Activated naive CD4-positive, alpha-beta T cell treated with anti-CD3 and anti-CD28 coated beads for 36 hours (primary cell): ENCODE results near the gene SAMD15. TPM values are rescaled to one million over a fixed set of nuclear protein-coding genes. Genes with fewer than 3 reads are reported as not detected.
"Not testable (repeated sequence)": the region's sequence is repeated elsewhere in the genome, so short reads cannot be mapped to it uniquely, and the experiment has no call there.

Experiments
- CTCF ChIA-PET: fragments of 350-600 bp; sonication (Branson Sonifier 250); formaldehyde crosslinking; loops from one replicate; lab custom pipeline; 2021; ENCODE audit warnings: antibody characterized with exemption; lab: Charles Lee
- DNase-seq: peaks from one replicate; pipeline ENCODE4 v3.0.0-alpha.2; 2020
- H3K27ac Mint-ChIP-seq: one replicate; pipeline ENCODE4 v1.8.0; 2021; ENCODE audit warnings: mild to moderate bottlenecking, mixed read lengths
- H3K27me3 Mint-ChIP-seq: one replicate; pipeline ENCODE4 v1.8.0; 2021; ENCODE audit warnings: low read depth, mixed read lengths
- H3K36me3 Mint-ChIP-seq: one replicate; pipeline ENCODE4 v1.8.0; 2021; ENCODE audit warnings: low read depth, mixed read lengths
- H3K4me1 Mint-ChIP-seq: one replicate; pipeline ENCODE4 v1.8.0; 2021; ENCODE audit warnings: low read depth, mixed read lengths
- H3K4me3 Mint-ChIP-seq: one replicate; pipeline ENCODE4 v1.8.0; 2021; ENCODE audit warnings: mild to moderate bottlenecking, moderate library complexity, mixed read lengths
- H3K9me3 Mint-ChIP-seq: one replicate; pipeline ENCODE4 v1.8.0; 2021; ENCODE audit warnings: mixed read lengths
- intact Hi-C: fragments of 100-400 bp; cut with micrococcal nuclease; formaldehyde crosslinking; loops from one replicate; pipeline ENCODE4 v1.15.1; 2023
- total RNA-seq, 2 experiments: library from RNA; stranded (reverse); gene quantifications; one replicate each; pipeline ENCODE4 v1.2.3, GENCODE V29; 2021

SAMD15 gene
- under 1 TPM in 1 of 2 experiments, not detected in 1; 0.10 TPM for total RNA-seq

- peak within 1 kb of the TSS; percentile 80 for H3K27ac Mint-ChIP-seq
- no peaks in the 10 kb centered on the region for H3K27me3 Mint-ChIP-seq
- intact Hi-C loops: loop anchor here (1.0 to 5.0 kb wide), 8 partner anchors 56 to 1225 kb away; partner anchors contain the start of genes ADCK1, CIPC, GPATCH2L and GSTZ1
- peaks cover 11% of the 10 kb centered on the region for H3K36me3 Mint-ChIP-seq
- H3K9me3 Mint-ChIP-seq: peaks cover 2% of the 10 kb centered on the region
- H3K4me1 Mint-ChIP-seq: peaks cover 38% of the 10 kb centered on the region
- peak; percentile 84 for DNase-seq
- peak within 1 kb of the TSS; percentile 90 for H3K4me3 Mint-ChIP-seq
- CTCF ChIA-PET: interaction anchor here (0.9 to 1.0 kb wide), 3 partner anchors 18 to 329 kb away, joined by 3 to 4 read pairs (median 3); no protein-coding TSS in a partner anchor
These were observed at the start of gene SAMD15, which contains the start of gene TMED8 for GRCh38 chr14:77376771-77377501. Gene SAMD15, plus strand, starts transcription at chr14:77377379. Its CDS starts 40 bp downstream, at chr14:77377419. Gene TMED8, minus strand, starts transcription at chr14:77377094. Its CDS starts 41 bp downstream, at chr14:77377053.

- intact Hi-C loops: no loop called here
- CTCF ChIA-PET: interaction anchor here (0.8 to 1.4 kb wide), 4 partner anchors 10 to 178 kb away, joined by 3 to 5 read pairs (median 4); partner anchors contain the start of genes GSTZ1 and POMT2
- Mint-ChIP-seq H3K27me3 (no peaks in the 10 kb centered on the region), H3K27ac (no peak overlapping the region), H3K4me1 (no peaks in the 10 kb centered on the region), H3K9me3 (no peaks in the 10 kb centered on the region), H3K36me3 (no peaks in the 10 kb centered on the region), H3K4me3 (no peak overlapping the region)
- DNase-seq: no peak
These were observed 47.3 kb upstream of the SAMD15 start for GRCh38 chr14:77329872-77330271.

- no peak for DNase-seq
- H3K36me3 Mint-ChIP-seq: peaks cover 5% of the 10 kb centered on the region
- H3K9me3 Mint-ChIP-seq: no peaks in the 10 kb centered on the region
- no peak overlapping the region for H3K27ac Mint-ChIP-seq
- CTCF ChIA-PET: no interaction called here
- intact Hi-C loops: no loop called here
- H3K27me3 Mint-ChIP-seq: no peaks in the 10 kb centered on the region
- H3K4me1 Mint-ChIP-seq: no peaks in the 10 kb centered on the region
- H3K4me3 Mint-ChIP-seq: no peak overlapping the region
These were observed 41.6 kb upstream of the SAMD15 start for GRCh38 chr14:77335576-77335975.

- H3K27me3 Mint-ChIP-seq, intact Hi-C loops, DNase-seq: not testable (repeated sequence)
These were observed 39.9 kb upstream of the SAMD15 start for GRCh38 chr14:77337255-77337654.

GRCh38 chr14:77337880-77338279 is 39.3 kb upstream of the SAMD15 start:
- Mint-ChIP-seq H3K4me3 (no peak overlapping the region), H3K9me3 (no peaks in the 10 kb centered on the region), H3K36me3 (peaks cover 5% of the 10 kb centered on the region), H3K4me1 (no peaks in the 10 kb centered on the region), H3K27ac (no peak overlapping the region), H3K27me3 (no peaks in the 10 kb centered on the region)
- no peak for DNase-seq
- intact Hi-C loops: no loop called here
- CTCF ChIA-PET: no interaction called here

More at GRCh38 chr14:77337255-77337654, 39.9 kb upstream of the SAMD15 start:
- CTCF ChIA-PET, H3K27ac Mint-ChIP-seq, H3K4me1 Mint-ChIP-seq, H3K9me3 Mint-ChIP-seq, H3K36me3 Mint-ChIP-seq, H3K4me3 Mint-ChIP-seq: not testable (repeated sequence)

GRCh38 chr14:77338302-77338701 is 38.9 kb upstream of the SAMD15 start:
- Mint-ChIP-seq H3K27me3 (no peaks in the 10 kb centered on the region), H3K4me1 (no peaks in the 10 kb centered on the region), H3K36me3 (peaks cover 6% of the 10 kb centered on the region), H3K4me3 (no peak overlapping the region), H3K27ac (no peak overlapping the region), H3K9me3 (no peaks in the 10 kb centered on the region)
- CTCF ChIA-PET: no interaction called here
- intact Hi-C loops: no loop called here
- DNase-seq: no peak

DNA sequence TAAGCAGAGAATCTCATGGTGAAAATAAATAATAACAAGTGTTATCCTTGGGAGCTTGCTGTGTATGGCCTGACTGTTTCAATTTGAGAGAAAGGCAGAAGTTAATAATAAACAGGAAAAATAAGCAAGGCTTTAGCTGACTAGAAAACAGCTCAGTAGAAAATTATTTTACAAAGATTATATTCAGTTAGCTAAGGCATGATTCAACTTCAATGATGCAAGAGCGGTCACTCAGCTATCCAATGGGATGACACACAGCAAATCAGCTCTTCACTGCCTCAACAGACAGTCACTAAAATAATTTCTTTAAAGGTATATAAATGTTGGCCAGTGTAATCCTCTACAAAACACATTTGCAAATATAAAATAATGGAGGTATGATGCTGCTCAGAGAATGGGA is 37.8 kb upstream of the SAMD15 start:
- CTCF ChIA-PET: interaction anchor here (1.2 kb wide), 1 partner anchor 23 kb away, joined by 5 read pairs; no protein-coding TSS in a partner anchor
- Mint-ChIP-seq H3K4me1 (no peaks in the 10 kb centered on the region), H3K27ac (no peak overlapping the region), H3K4me3 (no peak overlapping the region), H3K27me3 (no peaks in the 10 kb centered on the region), H3K36me3 (peaks cover 8% of the 10 kb centered on the region), H3K9me3 (no peaks in the 10 kb centered on the region)
- intact Hi-C loops: no loop called here
- DNase-seq: no peak

- H3K4me1 Mint-ChIP-seq: no peaks in the 10 kb centered on the region
- H3K4me3 Mint-ChIP-seq: no peak overlapping the region
- no peaks in the 10 kb centered on the region for H3K27me3 Mint-ChIP-seq
- no peak overlapping the region for H3K27ac Mint-ChIP-seq
- DNase-seq: no peak
- CTCF ChIA-PET: no interaction called here
- intact Hi-C loops: no loop called here
- H3K36me3 Mint-ChIP-seq: peaks cover 6% of the 10 kb centered on the region
- no peaks in the 10 kb centered on the region for H3K9me3 Mint-ChIP-seq
These were observed 36.8 kb upstream of the SAMD15 start for GRCh38 chr14:77340389-77340788.

DNA sequence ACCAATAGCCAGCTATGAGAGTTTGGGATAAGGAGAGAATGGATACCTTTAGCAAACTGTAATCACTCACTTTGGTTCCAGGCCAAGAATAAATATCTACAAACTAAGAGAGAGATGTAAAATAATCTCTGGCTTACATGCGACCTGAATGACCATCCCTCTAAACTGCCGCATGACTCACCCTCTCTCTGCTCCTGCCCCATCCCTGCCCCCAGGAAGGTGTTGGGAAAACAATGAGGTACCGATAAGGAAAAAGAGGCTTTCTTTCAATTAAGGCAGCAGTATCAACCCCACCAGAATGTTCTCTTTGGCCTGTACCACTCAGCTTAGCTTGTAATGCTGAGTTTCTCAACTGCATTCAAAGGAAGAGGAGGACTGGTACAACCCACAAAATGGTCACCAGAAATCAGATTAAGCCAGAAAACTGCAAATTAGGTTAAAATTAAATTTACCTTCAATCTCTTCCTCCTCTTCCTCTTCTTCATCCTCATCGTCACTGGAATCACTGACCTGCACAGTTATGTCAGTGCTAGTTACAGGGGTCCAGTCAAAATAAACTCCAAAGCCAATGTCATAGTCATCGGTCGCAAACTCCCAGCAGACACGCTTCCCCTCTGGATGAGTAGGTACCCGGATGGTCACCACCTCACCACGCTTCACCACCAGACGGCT is 34.3 kb upstream of the SAMD15 start:
- H3K9me3 Mint-ChIP-seq: no peaks in the 10 kb centered on the region
- DNase-seq: no peak
- no peaks in the 10 kb centered on the region for H3K27me3 Mint-ChIP-seq
- CTCF ChIA-PET: no interaction called here
- intact Hi-C loops: no loop called here
- no peaks in the 10 kb centered on the region for H3K4me1 Mint-ChIP-seq
- H3K4me3 Mint-ChIP-seq: no peak overlapping the region
- H3K36me3 Mint-ChIP-seq: peaks cover 6% of the 10 kb centered on the region
- H3K27ac Mint-ChIP-seq: no peak overlapping the region

GRCh38 chr14:77343662-77344061 is 33.5 kb upstream of the SAMD15 start:
- no peak overlapping the region for H3K4me3 Mint-ChIP-seq
- peaks cover 6% of the 10 kb centered on the region for H3K36me3 Mint-ChIP-seq
- intact Hi-C loops: no loop called here
- H3K4me1 Mint-ChIP-seq: no peaks in the 10 kb centered on the region
- CTCF ChIA-PET: no interaction called here
- no peaks in the 10 kb centered on the region for H3K27me3 Mint-ChIP-seq
- DNase-seq: no peak
- H3K9me3 Mint-ChIP-seq: no peaks in the 10 kb centered on the region
- no peak overlapping the region for H3K27ac Mint-ChIP-seq

DNA sequence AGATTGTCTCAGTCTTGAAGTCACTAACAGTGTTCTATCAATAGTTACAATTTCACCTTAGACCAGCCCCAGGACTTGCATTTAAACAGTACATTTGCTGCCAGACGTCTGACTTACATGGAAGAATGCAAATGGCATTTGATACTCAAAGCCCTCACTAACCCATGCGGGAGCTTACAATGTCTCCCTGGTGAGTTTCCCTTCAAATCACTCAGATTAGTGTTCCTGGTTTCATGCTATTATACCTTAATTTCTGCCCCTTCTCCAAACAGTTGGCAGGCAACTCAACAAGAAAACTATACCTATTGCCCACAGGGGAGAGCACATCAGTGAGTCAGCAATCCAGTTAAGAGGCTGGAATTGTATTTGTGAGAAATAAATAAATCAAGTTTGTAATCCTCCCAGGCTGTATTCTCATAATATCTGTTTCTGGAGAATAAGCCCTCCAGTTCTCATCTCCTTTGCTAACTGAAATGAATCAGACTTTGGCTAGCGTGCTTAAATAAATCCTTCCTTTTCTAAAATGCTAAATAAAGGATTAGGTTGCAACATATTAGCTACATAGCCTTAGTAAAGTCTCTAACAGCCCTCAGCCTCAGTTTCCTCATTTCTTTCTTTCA is 32.7 kb upstream of the SAMD15 start:
- intact Hi-C loops: no loop called here
- DNase-seq: no peak
- Mint-ChIP-seq H3K27me3 (no peaks in the 10 kb centered on the region), H3K27ac (no peak overlapping the region), H3K4me1 (no peaks in the 10 kb centered on the region), H3K4me3 (no peak overlapping the region), H3K36me3 (peaks cover 6% of the 10 kb centered on the region), H3K9me3 (no peaks in the 10 kb centered on the region)
- CTCF ChIA-PET: no interaction called here

- CTCF ChIA-PET: interaction anchor here (0.6 kb wide), 1 partner anchor 61 kb away, joined by 3 read pairs; no protein-coding TSS in a partner anchor
- H3K27me3 Mint-ChIP-seq: no peaks in the 10 kb centered on the region
- no peaks in the 10 kb centered on the region for H3K9me3 Mint-ChIP-seq
- H3K4me1 Mint-ChIP-seq: no peaks in the 10 kb centered on the region
- DNase-seq: no peak
- intact Hi-C loops: no loop called here
- no peak overlapping the region for H3K27ac Mint-ChIP-seq
- peaks cover 9% of the 10 kb centered on the region for H3K36me3 Mint-ChIP-seq
- H3K4me3 Mint-ChIP-seq: no peak overlapping the region
These were observed 30.7 kb upstream of the SAMD15 start for GRCh38 chr14:77346495-77346894.
